Colonic mucosa (tissue), 4 donors: ENCODE results near the gene NSG1. TPM values are rescaled to one million over a fixed set of nuclear protein-coding genes. Genes with fewer than 3 reads are reported as not detected.

Experiments
- DNase-seq: peaks from one replicate; pipeline ENCODE4 v3.0.0-alpha.2; 2020
- H3K27ac ChIP-seq: fragments of 200-600 bp; one replicate; pipeline ENCODE4 v1.8.0; 2021
- H3K27me3 ChIP-seq: fragments of 200-600 bp; one replicate; pipeline ENCODE4 v1.8.0; 2021
- H3K36me3 ChIP-seq: fragments of 200-600 bp; one replicate; pipeline ENCODE4 v1.8.0; 2021
- H3K4me1 ChIP-seq: fragments of 200-600 bp; one replicate; pipeline ENCODE4 v1.8.0; 2021; ENCODE audit warnings: mild to moderate bottlenecking
- H3K4me3 ChIP-seq: fragments of 200-600 bp; one replicate; pipeline ENCODE4 v1.8.0; 2021
- H3K9ac ChIP-seq, 2 donors: one replicate each; pipeline ENCODE4 v1.7.0; 2013; ENCODE audit warnings: control low read depth in 2 of 2, low read depth in 2 of 2, low read length in 2 of 2
- H3K9me3 ChIP-seq: fragments of 200-600 bp; one replicate; pipeline ENCODE4 v1.8.0; 2021
- intact Hi-C: fragments of 100-400 bp; cut with DNase I; formaldehyde crosslinking; loops from one replicate; pipeline ENCODE4 v1.14.1; 2022
- total RNA-seq, 2 donors: library from RNA; stranded (reverse); fragmentation: NEBNext Ultra II Directional in 1 of 2; extraction: Animal tissue kit (Norgen Biotek cat#: 25700) in 1 of 2; gene quantifications; one replicate each; pipeline ENCODE4 v1.2.1, GENCODE V29; 2021
- TF ChIP-seq, protein P1 (sequence below): fragments of 200-600 bp; IDR thresholded peaks from one replicate; pipeline ENCODE4 v1.8.0; 2022; ENCODE audit warnings: antibody characterized with exemption, mild to moderate bottlenecking
- donor health status: healthy.
- donor health status: DM: no; HTN: no; CAD: no.
- donor health status: DM: no; HTN: no; CAD: no.

NSG1 gene
- total RNA-seq, 2 donors from 2014 or later = 2.4 to 5.9 TPM

DNA sequence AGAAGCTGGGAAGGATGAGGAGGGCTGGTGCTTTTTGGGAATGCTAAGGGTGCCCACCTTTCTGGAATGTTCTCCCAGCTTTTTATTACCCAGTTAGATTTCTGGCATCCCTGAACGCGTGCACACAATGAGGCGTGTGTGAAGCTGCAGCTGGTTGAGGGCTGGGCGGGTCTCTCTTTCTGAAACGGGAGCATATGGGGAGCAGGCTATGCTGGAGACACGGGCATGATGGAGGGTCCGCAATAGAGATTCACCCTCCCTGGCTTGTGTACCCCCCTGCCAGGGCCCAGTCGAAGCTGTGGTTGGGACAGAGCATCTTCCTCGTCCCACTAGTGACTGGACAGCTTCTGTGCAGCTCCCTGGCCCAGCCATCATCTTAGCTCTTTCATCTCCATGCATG lies 8.5 kb downstream of the NSG1 start:
- DNase-seq = no peak
- Histone ChIP-seq H3K9ac (no peak overlapping the region), H3K4me3 (no peak overlapping the region), H3K27me3 (peaks cover 4% of the 10 kb centered on the region), H3K27ac (no peak overlapping the region), H3K36me3 (no peaks in the 10 kb centered on the region), H3K9me3 (no peaks in the 10 kb centered on the region), H3K4me1 (no peaks in the 10 kb centered on the region)
- TF ChIP-seq, protein P1, sequence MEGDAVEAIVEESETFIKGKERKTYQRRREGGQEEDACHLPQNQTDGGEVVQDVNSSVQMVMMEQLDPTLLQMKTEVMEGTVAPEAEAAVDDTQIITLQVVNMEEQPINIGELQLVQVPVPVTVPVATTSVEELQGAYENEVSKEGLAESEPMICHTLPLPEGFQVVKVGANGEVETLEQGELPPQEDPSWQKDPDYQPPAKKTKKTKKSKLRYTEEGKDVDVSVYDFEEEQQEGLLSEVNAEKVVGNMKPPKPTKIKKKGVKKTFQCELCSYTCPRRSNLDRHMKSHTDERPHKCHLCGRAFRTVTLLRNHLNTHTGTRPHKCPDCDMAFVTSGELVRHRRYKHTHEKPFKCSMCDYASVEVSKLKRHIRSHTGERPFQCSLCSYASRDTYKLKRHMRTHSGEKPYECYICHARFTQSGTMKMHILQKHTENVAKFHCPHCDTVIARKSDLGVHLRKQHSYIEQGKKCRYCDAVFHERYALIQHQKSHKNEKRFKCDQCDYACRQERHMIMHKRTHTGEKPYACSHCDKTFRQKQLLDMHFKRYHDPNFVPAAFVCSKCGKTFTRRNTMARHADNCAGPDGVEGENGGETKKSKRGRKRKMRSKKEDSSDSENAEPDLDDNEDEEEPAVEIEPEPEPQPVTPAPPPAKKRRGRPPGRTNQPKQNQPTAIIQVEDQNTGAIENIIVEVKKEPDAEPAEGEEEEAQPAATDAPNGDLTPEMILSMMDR = no peak
- intact Hi-C loops = no loop called here

DNA sequence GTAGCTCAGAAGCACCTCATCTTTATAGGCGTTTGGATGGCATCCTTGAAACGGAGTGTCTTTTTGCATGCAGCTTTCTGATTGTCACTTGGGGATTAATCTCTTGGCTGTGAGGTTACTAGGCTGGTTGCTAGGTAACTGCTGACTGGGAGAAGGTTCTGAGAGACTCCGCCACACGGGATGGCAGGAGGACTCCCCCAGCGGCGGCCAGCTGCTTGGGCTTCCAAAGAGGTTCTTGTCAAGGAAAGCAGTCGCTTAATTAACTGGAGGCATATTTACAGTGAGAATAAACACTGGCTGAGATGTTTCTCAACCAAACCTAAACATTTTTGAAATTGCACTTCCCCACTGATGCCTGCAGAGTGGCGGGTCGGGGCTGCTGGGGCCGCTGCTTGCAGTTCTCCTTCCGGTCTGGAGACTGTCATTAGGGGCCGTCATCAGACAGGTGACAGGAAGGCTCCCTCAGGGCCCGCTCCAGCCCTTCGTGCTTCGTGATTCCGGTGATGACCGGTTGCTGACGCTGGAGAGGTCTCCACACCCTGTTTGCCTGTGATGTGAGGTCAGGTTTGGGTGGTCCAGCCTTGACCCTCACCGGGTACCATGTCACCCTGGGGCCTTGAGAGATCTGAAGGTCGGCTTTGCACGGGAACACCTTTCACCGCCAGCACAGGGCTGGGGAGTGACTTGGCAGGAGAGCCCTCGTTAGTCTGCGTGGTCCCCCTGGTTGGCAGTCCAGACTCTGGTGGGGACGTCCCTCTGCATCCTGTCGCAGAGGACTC lies 9.1 kb downstream of the NSG1 start:
- Histone ChIP-seq H3K4me3 (no peak overlapping the region), H3K9ac (no peak overlapping the region), H3K4me1 (no peaks in the 10 kb centered on the region), H3K36me3 (no peaks in the 10 kb centered on the region), H3K27ac (no peak overlapping the region), H3K27me3 (peaks cover 3% of the 10 kb centered on the region), H3K9me3 (no peaks in the 10 kb centered on the region)
- intact Hi-C loops = no loop called here
- DNase-seq = no peak
- TF ChIP-seq, protein P1 = no peak

DNA sequence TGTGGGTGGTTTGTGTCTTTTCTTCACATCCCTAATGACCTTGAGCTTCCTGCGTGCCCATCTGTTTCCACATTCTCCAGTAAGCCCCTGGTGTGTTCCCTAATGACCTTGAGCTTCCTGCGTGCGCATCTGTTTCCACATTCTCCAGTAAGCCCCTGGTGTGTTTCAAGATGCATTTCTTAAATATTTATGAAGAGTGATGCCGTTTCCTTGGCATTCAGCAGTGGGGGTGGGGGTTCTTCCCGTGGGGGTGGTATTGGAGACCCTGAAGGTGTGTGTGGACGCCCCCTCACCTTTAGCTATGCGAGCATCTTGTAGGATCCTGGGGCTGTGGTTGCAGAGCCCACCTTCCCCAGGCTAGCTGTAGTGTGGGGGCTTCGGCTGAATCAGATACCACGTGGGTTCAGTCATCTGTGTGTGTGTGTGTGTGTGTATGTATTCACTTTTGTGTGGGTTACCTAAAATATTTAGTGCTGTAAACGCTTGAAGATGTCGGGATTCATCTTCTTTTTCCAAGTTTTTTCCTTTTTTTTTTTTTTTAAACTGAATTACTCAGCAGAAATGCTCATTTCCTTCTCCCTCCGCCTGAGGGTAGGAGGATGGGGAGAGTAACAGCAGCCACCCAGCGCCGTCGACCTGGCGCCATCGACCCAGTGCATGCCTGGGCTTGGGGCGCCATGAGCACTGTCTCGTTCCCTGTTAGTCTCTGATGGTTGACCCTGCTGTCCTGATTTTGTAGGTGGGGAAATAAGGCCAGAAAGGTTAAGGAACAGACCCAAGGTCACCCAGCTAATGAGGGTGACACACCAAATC lies 9.9 kb downstream of the NSG1 start:
- no peaks in the 10 kb centered on the region for H3K27me3 ChIP-seq
- intact Hi-C loops = no loop called here
- no peak overlapping the region for H3K9ac ChIP-seq
- no peaks in the 10 kb centered on the region for H3K36me3 ChIP-seq
- no peak for DNase-seq
- no peak overlapping the region for H3K4me3 ChIP-seq
- TF ChIP-seq, protein P1 = no peak
- H3K4me1 ChIP-seq = no peaks in the 10 kb centered on the region
- H3K9me3 ChIP-seq = no peaks in the 10 kb centered on the region
- peak overlapping the region; percentile 4 for H3K27ac ChIP-seq

DNA sequence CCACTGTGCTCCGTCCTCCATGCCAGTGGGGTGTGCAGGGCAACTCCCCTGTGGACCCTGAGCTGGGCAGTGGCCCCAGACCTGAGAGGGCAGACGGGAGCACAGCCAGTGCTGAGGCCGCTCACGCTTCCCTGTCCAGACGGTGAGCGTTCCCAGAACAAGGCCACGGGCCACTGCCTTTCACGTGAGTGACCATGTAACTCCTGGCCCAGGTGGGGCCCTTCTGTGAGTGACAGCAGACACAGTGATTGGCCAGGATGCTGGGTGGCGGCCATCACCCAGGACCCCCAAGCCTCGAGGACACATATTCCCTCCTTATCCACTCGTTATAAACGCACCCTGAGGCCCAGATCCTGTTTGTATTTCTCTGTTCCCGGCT lies 10.5 kb downstream of the NSG1 start:
- Histone ChIP-seq H3K27me3 (no peaks in the 10 kb centered on the region), H3K9me3 (no peaks in the 10 kb centered on the region), H3K4me1 (no peaks in the 10 kb centered on the region), H3K27ac (peak overlapping the region; percentile 4), H3K36me3 (no peaks in the 10 kb centered on the region), H3K4me3 (no peak overlapping the region), H3K9ac (no peak overlapping the region)
- no peak for DNase-seq
- intact Hi-C loops = no loop called here
- TF ChIP-seq, protein P1 = no peak

DNA sequence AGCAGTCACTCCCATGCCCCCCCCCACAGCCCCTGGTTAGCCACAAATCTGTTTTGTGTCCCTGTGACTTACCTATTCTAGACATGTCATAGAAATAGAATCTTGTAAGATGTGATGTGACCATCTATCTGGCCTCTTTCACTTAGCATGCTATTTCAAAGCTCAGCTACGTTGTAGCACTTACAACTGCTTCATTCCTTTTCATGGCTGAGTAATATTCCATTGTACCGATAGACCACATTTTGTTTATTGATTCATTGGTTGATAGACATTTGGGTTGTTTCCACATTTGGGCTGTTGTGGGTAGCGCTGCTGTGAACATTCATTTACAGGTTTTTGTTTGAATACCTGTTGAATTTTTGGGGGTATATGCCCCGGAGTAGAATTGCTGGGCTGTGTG lies 11.5 kb downstream of the NSG1 start:
- H3K36me3 ChIP-seq = no peaks in the 10 kb centered on the region
- H3K27ac ChIP-seq = no peak overlapping the region
- intact Hi-C loops = no loop called here
- no peak overlapping the region for H3K9ac ChIP-seq
- TF ChIP-seq, protein P1 = no peak
- H3K9me3 ChIP-seq = no peaks in the 10 kb centered on the region
- DNase-seq = no peak
- no peak overlapping the region for H3K4me3 ChIP-seq
- H3K27me3 ChIP-seq = no peaks in the 10 kb centered on the region
- no peaks in the 10 kb centered on the region for H3K4me1 ChIP-seq
